H1 (cell line): ENCODE results near the gene STIM1. TPM values are rescaled to one million over a fixed set of nuclear protein-coding genes. Genes with fewer than 3 reads are reported as not detected.

Experiments
- NRF1 ChIP-seq: IDR thresholded peaks from 2 replicates; pipeline ENCODE4 v1.6.1; 2011; ENCODE audit warnings: mild to moderate bottlenecking, low read depth, low read length, improper control_type of control experiment
- RFX5 ChIP-seq: IDR thresholded peaks from 2 replicates; pipeline ENCODE4 v1.6.1; 2011; ENCODE audit warnings: low read depth, low read length, improper control_type of control experiment, borderline replicate concordance
- polyA plus RNA-seq, 7 experiments: library from polyadenylated mRNA; depleted of rRNA in 3 of 7; stranded (reverse) in 5 of 7; unstranded in 2 of 7; fragments of >200 nt in 5 of 7; fragments of 200-250 nt in 2 of 7; gene quantifications; 1 replicate in 5 of 7; 2 replicates in 1 of 7; 4 replicates in 1 of 7; pipeline versions ENCODE4 v1.2.1 to v1.2.3, GENCODE V29; 2011 to 2013; ENCODE audit warnings: missing spikeins in 2 of 7, mixed read lengths in 2 of 7
- total RNA-seq: library from RNA; stranded (reverse); fragmentation: NEBNext Ultra II Directional; extraction: Animal tissue kit (Norgen Biotek cat#: 25700); gene quantifications from 2 replicates; pipeline ENCODE4 v1.2.1, GENCODE V29; 2021

The STIM1 gene
- total and polyA plus RNA-seq, 2 of the 8 experiments (the other 6 are each of a cell fraction or from before 2014, with no cell fraction given), result 11.1 to 12.2 TPM

DNA sequence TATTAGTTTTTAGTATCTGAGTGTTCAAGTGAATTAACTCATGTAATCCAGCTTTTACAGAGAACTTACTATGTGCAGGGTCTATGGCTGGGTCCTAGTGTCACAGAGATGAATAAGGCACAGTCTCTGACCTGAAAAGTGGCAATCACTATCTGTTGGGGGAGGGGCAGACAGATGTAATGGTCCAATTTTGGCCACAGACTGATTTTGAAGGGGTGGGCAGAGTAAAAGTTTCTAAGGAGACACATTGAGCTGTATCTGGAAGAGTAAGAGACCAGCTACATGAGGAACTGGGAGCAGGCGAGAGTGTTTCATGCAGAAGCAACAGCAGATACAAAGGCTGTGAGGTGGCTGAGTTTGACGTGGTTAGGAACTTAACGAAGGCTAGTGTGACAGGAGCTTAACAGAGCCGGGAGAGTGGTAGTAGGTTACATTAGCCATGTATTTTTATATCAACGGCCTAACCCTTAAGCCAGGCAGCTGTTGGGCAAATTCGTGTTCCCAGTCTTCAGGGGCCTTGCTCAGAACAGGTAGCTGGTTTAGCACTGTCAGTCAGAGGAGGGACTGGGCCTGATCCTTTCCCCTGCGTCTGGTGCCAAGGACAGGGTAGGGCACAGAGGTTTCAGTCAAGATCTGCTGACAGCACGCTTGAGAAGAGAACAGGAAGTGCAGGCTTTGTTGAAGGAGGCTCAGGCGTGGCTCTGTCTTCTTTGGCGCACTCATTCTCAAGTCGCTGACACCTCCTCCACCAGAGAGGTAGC is 1.4 kb upstream of the STIM1 start (continued):
- TF ChIP-seq NRF1 (no peak), RFX5 (no peak)
- TF ChIP-seq, all 59 proteins: peak for 0
